HG03097 (cell line): ENCODE measurements around the gene REPS2.

ENCODE experiments used
- ATAC-seq: cut with Tn5 transposase; IDR thresholded peaks from one replicate; pipeline ENCODE4 v1.9.1; 2021; ENCODE audit not compliant: unreplicated experiment, low FRiP score

The REPS2 gene

GRCh38 chrX:17192106-17192505, 245.6 kb downstream of the REPS2 start:
- no peak for ATAC-seq
